GM12892 (cell line): ENCODE data around the gene SLC38A5.

Source experiments
- POLR2A ChIP-seq: IDR thresholded peaks from 2 replicates; pipeline ENCODE4 v1.6.1; 2011; ENCODE audit warnings: low read depth, low read length, control low read depth
- TAF1 ChIP-seq: IDR thresholded peaks from 2 replicates; pipeline ENCODE4 v1.6.1; 2011; ENCODE audit warnings: low read depth, mild to moderate bottlenecking, control low read depth, low read length, borderline replicate concordance

DNA sequence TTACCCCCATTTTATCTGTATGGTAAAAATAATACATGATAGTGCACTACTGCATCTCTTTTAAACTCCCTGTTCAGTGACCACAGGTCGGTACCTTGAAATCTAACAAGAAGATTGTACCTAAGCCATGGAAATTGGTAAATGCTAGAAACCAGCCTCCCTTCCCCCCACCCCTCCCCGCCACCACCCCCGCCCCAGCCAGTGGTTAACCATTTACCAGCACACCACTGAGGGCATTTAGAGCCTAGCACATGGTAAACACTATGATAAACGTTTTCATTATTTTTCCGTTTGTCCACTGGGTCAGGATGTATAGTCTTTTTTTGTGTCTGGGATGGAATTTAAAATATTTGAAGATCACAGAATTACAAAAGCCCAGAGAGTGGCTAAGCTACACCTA is 5.2 kb upstream of the SLC38A5 start:
- TF ChIP-seq POLR2A (no peak), TAF1 (no peak)
